CD4-positive, alpha-beta T cell treated with Interleukin-4 for 1 hour (primary cell): ENCODE data around the gene TNRC6C.

Experiments used
- DNase-seq, 2 donors: peaks; one replicate each; pipeline ENCODE4 v3.0.0-alpha.2; 2020 to 2022

Gene TNRC6C

GRCh38 chr17:78089576-78090281, 131.2 kb downstream of the TNRC6C start:
- DNase-seq = no peak

GRCh38 chr17:78092794-78093324, 134.4 kb downstream of the TNRC6C start:
- no peak for DNase-seq

- DNase-seq = no peak
Observed at GRCh38 chr17:78095035-78095434, 136.5 kb downstream of the TNRC6C start.

GRCh38 chr17:78096093-78096492, 137.6 kb downstream of the TNRC6C start:
- no peak for DNase-seq

- DNase-seq = no peak
Observed at GRCh38 chr17:78101112-78101511, 142.6 kb downstream of the TNRC6C start.

GRCh38 chr17:78101542-78101941, 143.0 kb downstream of the TNRC6C start:
- no peak for DNase-seq

GRCh38 chr17:78103311-78103710, 144.8 kb downstream of the TNRC6C start:
- DNase-seq = no peak

GRCh38 chr17:78104540-78104941, 146.0 kb downstream of the TNRC6C start:
- no peak for DNase-seq

- DNase-seq = no peak
Observed at GRCh38 chr17:78105101-78105500, 146.6 kb downstream of the TNRC6C start.

- no peak for DNase-seq
Observed at GRCh38 chr17:78105551-78105950, 147.0 kb downstream of the TNRC6C start.

GRCh38 chr17:78106211-78106610, 147.7 kb downstream of the TNRC6C start:
- DNase-seq = no peak

- no peak for DNase-seq
Observed at GRCh38 chr17:78107457-78107856, 149.0 kb downstream of the TNRC6C start.

- no peak for DNase-seq
Observed at GRCh38 chr17:78107976-78108725, 149.6 kb downstream of the TNRC6C start.

GRCh38 chr17:78108726-78109488, 150.4 kb downstream of the TNRC6C start:
- DNase-seq = no peak

- DNase-seq = no peak
Observed at GRCh38 chr17:78109489-78109761, 150.9 kb downstream of the TNRC6C start.

GRCh38 chr17:78110363-78111015, 152.0 kb downstream of the TNRC6C start:
- DNase-seq = no peak

- no peak for DNase-seq
Observed at GRCh38 chr17:78111016-78111726, 152.7 kb downstream of the TNRC6C start.

GRCh38 chr17:78111727-78112517, 153.4 kb downstream of the TNRC6C start:
- no peak for DNase-seq

- DNase-seq = peak; percentile 77 to 79
Observed at GRCh38 chr17:78112518-78113471, 154.3 kb downstream of the TNRC6C start.
